GM19452 (cell line): ENCODE results near the gene NTM.
A peak's percentile ranks its signal among the peaks of the same experiment; 100 is the strongest.

ENCODE experiments used
- ATAC-seq: cut with Tn5 transposase; IDR thresholded peaks from one replicate; pipeline ENCODE4 v1.9.1; 2021; ENCODE audit not compliant: unreplicated experiment

The NTM gene

DNA sequence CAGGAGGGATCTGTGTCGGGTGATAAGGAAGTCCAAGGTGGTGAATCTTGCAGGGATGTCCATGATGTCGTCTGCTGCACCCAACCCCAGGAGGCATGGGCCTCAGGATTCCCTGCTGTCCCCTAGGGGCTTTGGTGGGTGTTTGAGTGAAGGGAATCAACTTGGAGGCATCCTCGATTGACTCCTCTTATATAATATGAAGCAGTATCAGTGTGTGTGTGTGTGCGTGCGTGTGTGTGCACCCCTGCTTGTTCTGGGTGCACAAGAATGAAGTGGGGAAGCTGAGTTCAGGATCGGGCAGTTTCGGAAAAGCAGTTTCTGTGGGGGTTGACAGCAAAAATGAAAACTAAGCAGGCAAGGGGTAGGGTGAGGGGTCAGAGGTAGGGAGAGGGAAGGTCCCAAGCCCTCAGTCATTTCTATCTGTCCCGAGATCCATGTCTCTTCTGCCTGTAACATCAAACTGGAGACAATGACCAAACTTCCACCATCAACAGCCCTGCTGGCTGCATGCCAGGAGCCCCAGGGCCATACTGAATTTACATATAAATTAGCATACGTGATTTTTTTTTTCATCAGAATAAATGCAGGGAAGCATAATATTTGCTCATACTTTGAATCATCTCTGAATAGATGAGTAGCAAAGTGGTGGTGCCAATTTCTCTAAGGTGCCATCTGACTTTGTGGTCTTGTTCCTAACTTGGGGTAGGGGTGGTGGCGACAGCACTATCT is 2.0 kb downstream of the NTM start:
- no peak for ATAC-seq

DNA sequence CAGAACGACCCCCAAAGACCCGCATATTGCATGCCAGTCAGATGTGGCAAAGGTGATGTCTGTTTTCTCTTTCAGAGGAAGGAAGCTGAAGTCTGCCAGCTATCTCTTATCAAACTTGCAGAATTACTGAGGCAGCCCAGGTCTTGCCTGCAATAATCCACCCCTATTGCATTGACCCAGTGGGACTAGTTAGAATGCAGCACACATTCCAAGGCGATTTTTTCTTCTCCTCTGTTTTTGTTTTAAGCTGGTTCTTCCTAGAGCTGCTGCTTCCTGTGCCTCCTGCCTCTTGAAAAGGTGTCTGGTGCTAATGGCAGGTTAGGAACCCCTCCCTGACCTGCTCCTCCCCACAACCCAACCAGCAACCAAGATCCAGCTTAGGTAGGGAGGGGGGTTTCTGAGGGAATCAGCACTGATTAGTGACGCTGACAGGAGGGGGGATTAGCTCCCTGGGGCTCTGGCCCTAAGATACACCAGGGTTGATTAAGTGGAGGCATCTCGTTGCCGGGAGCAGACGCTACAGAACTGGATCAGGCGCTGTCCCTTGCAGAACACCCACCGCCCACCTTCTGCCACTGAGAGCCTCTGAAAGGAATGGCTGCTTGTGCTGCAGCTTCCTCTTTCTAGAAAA is 2.8 kb downstream of the NTM start:
- no peak for ATAC-seq

DNA sequence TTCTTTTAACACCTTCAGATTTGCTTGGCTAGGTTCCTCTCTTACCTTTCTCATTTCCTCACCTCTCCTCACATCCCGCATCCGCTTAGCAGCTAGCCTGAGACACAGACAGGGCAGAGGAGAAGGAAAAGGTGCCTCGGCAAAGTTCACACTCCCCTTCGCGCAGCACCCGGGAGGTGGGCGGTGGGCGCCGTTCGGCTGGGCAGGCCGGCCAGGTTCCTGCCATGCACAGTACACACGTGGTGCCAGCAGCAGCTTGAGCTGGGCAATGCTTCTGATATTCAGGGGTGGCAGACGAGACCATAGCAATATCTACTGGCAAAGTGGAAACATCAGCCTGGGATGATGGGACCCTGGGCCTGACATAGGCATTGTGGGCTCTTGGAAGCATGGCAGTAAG is 3.3 kb downstream of the NTM start:
- no peak for ATAC-seq

DNA sequence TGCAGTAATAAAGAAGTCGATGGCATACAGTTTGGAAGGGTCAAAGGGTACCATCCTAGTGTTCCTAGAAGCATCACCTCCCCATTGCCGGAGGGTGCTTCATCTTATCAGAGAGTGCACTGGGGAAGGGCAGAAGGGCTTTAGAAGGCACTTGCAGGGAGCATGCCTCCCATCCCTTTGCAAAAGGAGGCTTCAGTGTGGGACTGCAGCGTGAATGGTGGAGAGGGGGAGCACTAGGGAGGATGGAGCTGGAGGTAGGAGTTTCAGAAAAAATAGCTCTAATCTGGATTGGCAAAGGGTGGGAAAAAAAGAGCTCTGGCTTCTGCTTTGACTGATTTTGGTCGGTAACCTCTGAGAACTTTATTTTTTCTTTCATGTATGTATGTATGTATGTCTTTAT is 5.0 kb downstream of the NTM start:
- ATAC-seq = no peak

DNA sequence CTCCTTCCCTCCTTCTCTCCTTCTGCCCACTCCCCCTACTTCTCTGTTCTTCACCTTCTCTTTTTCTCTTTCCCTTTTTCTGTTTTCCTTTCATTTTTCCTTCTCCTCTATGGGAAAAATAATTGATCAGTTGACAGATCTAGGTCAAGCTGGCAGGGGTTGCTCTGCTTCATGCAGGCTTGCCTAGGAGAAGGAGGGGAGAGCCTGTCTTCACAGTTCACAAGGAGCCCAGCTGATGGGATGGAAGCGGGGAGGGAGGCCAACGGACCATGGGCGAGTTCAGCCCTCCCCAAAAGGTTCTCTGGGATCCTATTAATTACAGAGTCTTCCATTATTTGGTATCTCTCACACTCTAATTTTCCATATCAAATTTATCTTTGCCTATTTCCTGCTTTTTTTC is 5.5 kb downstream of the NTM start:
- ATAC-seq = no peak

DNA sequence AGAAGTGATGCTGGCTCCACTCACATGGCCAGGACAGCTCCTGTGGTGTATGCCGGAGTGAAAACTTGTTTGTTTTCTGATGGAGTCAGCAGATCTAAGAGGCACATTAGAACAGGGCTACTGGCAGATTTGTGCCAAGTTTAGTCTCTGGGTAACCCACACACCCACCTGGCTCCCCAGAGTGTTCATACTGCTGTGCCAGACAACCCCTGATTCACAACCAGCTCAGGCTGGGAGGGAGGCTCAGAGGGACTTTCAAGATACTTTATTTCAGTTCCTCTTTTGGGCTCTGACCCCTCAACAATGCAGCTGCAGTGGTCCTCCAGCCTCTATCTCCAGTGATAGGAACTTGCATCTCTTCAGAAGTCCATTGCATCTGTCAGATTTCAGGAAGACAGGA is 8.5 kb downstream of the NTM start:
- peak; percentile 81 for ATAC-seq

DNA sequence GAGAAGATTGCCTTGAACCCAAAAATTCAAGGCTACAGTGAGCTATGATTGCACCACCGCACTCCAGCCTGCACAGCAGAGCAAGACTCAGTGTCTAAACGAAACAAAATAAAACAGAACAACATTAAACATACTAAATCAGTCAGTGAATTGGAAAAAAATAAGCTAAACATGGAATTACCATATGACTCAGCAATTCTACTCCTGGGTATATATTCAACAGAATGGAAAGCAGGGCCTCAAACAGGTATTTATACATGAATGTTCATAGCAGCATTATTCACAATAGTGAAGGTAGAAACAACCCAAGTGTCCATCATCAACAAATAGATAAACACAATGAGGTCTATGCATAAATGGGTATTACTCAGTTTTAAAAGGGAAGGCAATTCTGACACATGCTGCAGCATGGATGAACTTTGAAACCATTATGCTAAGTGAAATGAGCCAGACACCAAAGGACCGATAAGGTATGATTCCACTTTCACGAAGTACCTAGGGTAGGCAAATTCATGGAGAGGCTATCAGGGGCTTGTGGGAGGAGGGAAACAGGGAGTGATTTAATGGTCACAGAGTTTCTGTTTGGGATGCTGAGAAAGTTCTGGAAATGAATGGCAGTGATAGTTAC is 15.5 kb downstream of the NTM start:
- ATAC-seq = no peak

DNA sequence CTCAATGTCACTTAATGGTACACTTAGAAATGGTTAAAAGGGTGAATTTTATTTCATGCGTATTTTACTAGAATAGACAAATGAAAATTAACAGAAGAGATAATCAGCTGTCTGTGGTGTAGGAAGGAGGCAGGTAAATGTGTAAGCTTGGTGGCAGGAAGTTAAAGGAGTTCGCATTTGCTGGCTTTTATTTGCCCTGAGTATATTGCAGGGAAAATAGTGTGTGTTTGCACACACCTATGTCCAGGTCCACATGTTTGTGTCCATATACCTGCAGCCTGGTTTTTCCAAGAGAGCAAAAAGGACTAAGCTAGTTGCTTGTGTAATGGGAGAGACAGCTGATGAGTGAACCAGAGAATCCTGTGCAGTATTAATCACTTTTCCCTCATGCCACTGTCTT is 16.0 kb downstream of the NTM start:
- ATAC-seq = no peak

DNA sequence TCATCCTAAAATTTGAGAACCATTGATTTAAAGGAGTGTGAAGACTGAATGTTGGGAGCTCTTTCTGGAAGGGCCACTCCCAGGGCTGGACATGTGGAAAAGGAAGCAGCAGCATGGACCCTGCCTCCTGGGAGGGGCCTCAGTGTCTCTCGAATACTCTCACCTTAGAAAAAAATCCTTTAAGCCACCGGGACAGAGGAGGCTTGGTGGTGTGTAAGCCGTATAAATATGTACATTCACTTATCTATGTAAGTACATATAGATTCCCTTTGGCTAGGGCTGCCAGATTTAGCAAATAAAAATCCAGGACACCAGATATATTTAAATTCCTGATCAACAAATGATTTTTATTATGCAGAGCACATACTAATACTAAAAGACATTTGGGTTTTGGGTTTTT is 17.6 kb downstream of the NTM start:
- ATAC-seq = no peak

DNA sequence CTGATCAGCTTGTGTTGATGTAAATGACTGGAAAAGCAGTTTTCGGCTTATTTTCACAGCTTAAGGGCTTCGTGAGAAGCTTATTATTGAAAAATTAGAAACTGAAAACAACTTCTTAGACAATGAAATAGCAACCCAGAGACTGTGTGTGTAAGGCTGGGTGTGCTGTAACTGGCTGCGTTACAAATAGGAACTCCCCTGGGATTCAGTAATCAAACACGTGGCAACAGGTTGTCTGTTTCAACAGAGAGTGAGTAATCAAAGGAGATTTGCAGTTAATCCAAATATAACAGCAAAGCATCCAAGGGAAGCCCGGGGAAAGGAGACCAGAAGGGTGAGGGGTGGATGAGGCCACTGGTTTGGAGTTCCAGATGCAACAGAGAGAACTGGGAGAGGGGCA is 19.2 kb downstream of the NTM start:
- ATAC-seq = no peak

DNA sequence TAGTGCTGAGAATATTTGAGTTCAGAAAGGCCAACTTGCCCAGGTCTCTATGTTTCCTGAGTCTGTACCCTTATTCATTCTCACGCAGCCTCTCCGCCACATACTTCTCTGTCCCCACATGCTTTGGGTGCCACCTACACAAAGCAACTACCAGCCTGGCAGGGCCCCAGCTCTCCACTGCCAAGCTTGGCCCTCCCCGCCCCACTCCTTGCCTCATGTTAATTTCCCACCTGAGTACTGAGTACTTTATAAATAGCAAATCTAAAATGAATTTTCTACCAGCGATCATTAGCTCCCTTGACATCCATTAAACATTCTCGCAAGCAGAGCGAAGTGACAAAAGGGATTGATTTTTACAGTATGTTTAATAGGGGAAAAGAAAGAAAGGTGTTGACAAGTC is 20.8 kb downstream of the NTM start:
- ATAC-seq = no peak

DNA sequence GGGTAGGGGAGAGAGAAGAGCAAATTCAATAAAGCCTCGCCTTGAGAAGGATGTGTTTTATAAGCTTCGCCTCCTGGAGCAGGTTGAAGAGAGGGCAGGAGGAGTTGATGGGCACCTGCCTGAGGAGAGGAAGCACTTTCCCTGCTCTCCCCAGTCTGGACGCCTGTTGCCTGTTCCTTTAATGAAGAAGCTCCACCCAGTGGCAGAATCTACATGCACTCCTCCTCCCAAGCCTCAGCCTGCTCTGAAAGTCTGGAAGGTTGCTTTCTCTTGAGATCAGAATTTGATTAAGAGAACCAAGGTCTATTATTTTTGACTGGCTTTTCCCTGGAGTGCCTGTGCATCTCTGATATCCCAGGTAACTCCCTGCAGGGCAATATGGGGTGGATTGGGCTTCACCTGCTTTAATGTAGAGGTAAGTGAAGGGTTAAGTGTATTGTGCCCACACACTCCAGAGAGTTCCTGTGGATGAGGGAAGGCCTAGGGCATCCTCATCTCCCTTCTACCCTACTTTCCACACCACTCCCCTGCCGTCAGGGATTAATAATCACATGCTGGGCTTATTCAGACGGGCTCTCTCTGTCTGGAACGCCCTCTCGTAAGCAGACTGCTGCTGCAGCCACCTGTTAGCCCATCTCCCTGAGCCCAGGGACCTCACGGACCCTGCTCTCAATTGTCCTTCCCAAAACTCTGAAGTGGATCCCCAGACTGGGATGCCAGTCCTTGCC is 22.3 kb downstream of the NTM start:
- no peak for ATAC-seq

DNA sequence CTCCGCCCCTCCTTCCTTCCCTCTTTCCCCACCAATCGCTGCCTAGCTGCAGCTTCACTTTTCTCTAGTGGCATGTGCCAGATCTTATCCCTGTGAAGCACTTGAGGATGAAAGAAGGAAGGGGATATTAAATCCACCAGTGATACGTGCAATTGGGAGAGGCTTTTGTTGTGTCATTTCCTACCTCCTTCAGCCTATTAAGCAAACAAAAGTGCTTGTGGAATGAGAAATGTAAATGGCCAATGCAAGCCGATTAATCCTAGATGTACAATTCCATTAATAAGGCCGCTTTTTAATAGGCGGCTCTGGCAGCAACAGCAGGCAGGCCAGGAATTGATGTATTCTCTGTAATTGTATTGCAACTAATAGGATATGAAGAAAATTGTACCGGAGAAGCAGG is 23.3 kb downstream of the NTM start:
- no peak for ATAC-seq

DNA sequence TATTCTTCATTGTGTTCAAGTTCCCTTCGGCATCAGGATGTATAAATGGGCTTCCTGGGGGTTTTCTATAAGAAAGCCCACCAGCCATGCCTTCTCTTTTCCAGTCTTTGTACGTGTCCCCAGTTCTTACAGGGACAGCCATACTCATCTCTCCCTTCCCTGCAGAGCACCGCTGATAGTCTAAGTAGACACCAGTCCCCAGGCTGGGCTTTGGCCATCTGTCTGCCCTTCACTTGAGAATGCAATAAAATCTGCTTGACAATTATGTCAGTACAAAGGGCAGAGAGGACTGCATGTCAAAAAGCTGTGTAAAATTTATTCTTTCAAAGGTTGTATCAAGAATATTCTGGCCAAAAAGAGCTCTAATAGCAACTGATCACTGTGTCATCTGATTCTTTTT is 27.3 kb downstream of the NTM start:
- no peak for ATAC-seq

DNA sequence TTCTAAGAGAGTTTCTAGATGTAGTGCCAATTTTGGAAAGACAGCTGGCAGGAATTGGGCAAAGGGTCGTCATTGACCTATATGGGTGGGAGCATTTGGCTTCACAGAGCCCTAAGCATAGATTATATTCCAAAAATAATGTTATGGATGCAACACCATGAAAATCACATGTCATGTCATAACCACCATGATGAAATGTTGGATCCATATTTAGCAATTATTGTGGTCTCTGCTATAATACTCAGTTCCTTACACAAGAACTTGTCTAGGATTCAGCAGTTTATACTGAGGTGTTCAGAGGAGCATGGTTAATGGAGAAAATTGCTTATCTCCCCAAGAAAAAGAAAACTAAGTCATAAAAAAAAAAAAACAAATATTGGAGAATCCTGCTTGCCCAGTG is 31.6 kb downstream of the NTM start:
- ATAC-seq = no peak

DNA sequence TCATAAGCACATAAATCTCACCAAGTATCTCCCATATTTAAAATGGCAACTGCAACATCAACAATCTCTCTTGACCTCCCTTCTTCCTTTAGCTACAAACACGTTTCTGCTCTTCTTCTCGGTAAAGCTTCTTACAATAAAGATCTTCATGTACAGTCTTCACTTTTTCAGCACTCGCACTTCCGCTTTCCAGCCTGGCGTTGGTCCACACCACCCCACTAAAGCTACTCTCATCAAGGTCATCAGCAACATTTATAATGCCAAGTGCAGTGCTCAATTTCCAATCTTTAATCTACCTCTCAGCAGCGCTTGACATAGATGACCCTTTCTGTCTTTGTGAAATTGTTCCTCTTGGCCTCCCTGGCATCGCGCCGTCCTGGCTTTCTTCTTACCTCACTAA is 33.6 kb downstream of the NTM start:
- ATAC-seq = no peak

DNA sequence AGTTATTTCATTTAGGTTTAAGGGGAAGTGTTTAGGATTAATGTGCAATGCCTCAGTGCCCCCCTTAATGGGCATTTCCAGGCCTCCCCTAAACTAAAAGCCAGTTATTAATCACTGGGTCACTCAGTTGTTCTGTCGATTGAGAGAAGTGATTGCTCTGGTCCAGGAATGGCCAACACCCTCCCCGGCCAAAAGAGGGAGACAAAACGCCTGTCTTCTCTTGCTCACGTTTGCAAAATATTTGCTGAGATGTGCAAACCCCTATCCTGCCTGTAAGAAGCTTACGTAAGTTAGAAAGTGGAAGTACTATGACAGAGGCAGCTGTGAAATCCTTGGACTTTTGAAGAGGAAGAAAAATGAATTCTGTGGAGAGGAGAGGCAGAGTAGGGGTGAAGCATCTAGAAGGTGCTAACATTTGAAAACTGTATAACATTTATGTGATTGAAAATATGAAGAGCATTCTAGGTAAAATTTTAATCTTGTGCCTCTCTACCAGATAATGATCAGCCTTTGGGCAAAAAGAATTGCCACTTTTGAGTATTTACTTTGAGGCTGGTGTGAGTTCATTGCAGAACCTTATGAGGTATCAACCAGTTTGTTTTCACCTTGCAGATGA is 37.7 kb downstream of the NTM start:
- no peak for ATAC-seq

DNA sequence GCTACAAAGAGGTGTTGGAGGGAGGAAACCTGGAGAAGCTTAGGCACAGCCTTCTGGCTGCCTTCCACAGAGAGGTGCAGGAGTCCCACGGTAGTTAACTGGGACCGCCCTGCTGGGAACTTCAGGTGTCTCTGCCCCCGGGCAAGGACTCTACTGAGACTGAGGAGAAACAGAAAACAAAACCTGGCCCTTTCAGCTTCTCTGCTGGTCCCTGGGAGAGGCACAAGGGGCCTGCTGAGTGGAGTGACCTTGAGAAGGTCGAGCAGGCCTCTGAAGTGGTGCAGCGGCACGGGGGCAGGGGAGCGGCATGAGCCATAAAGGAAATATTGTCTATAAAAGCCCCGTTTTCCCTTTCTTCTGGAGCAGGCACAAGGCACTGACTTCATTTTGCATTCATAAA is 38.9 kb downstream of the NTM start:
- ATAC-seq = no peak

DNA sequence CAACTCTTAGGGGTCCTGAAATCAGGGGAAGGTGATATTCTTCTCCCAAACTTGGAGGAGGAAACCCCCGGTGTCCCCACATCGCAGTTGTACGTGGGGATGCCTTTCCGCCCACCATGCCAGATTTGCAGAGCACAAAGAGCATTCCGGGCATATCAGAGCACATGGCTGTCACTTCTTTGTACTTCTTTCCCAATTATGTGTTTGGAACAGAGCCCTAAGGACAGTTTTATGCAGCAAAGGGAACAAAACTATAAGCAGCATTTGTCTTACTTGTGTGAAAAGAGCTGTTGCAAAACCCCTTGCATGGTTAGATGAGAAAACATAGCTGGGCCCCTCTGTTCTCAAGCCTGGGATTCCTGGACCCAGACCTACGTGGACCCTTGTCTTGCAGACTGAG is 41.2 kb downstream of the NTM start:
- ATAC-seq = no peak

DNA sequence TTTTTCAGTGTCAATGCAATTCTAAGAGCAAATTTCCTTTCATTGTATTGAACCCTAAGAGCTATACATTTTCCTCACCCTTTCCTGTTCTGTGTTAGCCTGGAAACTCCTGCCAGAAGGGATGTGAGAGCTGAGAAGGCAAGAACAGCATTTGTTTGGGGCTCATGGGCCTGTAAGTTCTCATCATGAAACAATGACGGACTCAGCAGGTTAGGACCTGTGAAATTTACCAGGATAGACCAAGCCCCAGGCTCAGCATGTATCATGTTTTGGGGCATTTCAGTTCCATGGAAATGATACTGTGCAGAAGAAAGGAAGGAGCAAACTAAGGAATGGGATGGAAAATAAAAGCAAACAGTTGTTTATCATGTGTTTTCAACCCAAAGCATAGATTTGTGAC is 41.6 kb downstream of the NTM start:
- ATAC-seq = no peak

DNA sequence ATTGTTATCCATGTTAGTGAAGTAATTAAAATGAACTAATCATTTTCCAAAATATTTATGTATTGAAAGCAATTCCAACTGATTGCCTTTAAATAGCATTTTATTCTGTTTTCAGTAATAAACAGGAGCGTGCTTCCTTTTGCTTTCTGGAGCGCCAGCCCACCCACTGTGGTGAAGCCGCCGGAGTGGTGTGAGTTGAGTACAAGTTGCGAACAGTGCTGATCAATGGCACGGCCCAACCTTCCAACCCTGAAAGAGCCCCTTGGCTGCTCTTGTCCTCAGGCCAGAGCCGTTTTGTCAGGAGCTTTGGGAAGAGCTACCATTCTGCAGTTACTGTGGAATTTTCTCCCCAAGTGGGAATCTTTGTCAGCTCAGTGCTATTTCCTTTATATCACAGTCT is 42.8 kb downstream of the NTM start:
- ATAC-seq = no peak

DNA sequence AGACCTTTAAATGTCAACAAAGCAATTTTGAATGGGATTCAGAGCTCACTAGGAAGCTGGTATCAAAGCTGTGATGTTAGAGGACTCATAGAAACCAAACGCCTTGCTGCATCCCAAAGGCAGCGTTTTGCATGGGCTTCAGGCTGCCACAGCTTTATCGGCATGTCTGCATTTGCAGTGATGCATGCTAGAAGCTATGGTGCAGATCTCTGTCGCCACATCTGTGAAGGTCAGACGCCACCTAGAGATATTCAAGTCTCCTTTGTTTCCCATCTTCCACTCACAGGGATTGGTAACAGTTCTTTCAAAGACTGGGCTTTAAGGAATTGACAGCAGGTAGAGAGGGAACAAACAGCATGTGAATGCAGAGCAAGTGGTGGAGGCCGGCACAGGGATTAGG is 47.8 kb downstream of the NTM start:
- no peak for ATAC-seq
